Measurements from ENCODE around the gene ADH4. TPM values are rescaled to one million over a fixed set of nuclear protein-coding genes. Genes with fewer than 3 reads are reported as not detected.
A peak's percentile ranks its signal among the peaks of the same experiment; 100 is the strongest.

The ADH4 gene
- total RNA-seq, 1 experiment from 2014 or later, result not detected

DNA sequence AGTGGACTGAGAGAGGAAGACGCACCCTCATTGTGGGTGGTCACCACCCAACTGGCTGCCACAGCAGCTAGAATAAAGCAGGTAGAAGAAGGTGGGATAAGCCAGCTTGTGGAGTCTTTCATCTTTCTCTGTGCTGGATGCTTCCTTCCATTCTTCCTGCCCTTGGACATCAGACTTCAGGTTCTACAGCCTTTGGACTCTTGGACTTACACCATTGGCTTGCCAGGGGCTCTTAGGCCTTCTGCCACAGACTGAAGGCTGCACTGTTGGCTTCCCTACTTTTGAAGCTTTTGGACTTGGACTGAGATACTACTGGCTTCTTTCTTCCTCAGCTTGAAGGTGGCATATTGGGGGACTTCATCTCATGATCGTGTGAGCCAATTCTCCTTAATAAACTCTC is 41.5 kb upstream of the ADH4 start:
- Mint-ChIP-seq H3K36me3 (ENCODE audit: insufficient read depth, unreplicated experiment) (peaks cover 6% of the 10 kb centered on the region), H3K27ac (ENCODE audit: low read depth, unreplicated experiment) (no peak overlapping the region), H3K4me1 (ENCODE audit: insufficient read depth, unreplicated experiment) (peaks cover 5% of the 10 kb centered on the region), H3K9me3 (ENCODE audit: unreplicated experiment) (peaks cover 20% of the 10 kb centered on the region), H3K4me3 (ENCODE audit: unreplicated experiment) (no peak overlapping the region), H3K27me3 (ENCODE audit: insufficient read depth, unreplicated experiment) (no peaks in the 10 kb centered on the region)
- TF ChIP-seq, protein P1, sequence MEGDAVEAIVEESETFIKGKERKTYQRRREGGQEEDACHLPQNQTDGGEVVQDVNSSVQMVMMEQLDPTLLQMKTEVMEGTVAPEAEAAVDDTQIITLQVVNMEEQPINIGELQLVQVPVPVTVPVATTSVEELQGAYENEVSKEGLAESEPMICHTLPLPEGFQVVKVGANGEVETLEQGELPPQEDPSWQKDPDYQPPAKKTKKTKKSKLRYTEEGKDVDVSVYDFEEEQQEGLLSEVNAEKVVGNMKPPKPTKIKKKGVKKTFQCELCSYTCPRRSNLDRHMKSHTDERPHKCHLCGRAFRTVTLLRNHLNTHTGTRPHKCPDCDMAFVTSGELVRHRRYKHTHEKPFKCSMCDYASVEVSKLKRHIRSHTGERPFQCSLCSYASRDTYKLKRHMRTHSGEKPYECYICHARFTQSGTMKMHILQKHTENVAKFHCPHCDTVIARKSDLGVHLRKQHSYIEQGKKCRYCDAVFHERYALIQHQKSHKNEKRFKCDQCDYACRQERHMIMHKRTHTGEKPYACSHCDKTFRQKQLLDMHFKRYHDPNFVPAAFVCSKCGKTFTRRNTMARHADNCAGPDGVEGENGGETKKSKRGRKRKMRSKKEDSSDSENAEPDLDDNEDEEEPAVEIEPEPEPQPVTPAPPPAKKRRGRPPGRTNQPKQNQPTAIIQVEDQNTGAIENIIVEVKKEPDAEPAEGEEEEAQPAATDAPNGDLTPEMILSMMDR (IDR thresholded peaks at IDR 0.05; ENCODE audit: unreplicated experiment), result no peak
- CTCF ChIA-PET, result interaction anchor here (1.8 kb wide), 1 partner anchor 16 kb away, joined by 9 read pairs; no protein-coding TSS in a partner anchor
- BruUV-seq (replicated peaks), result no TSS peak
- intact Hi-C loops (cut with micrococcal nuclease), result no loop called here
- POLR2A ChIA-PET, result no interaction called here
- DNase-seq (ENCODE audit: unreplicated experiment), result no peak

DNA sequence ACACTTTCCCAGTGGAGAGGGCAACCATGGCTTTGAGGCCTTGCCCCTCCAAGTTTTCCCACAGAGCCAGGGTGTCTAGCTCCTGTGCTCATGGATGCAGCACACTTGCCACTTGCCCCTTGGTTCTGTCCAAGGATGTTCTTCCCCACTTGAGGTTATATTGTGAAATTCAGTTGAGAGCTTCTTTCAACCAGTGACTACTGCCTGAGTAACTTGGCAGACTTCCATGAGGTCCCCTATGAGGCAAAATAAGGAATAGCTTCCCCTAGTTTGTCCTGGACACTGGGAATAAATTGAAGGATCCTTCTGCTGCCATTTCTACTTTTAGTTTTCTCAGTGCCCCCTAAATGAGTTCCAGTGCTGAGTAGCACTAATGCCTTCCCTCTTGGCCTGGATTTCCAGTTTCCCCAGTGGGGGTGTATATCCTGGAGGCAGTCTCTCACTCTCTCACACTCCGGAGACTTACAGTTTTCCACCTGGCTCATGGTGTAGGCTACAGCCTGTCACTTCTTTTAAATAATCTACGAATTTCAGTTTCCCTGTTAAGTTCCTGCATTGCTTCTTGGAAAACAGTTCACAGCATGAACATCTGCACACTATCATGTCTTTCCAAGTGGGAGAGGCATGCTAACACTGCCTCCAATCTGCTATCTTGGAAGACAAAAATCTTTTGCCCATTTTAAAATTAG is 36.4 kb upstream of the ADH4 start:
- no peak overlapping the region for H3K4me3 Mint-ChIP-seq (ENCODE audit: unreplicated experiment)
- H3K27me3 Mint-ChIP-seq (ENCODE audit: insufficient read depth, unreplicated experiment), result no peaks in the 10 kb centered on the region
- peaks cover 6% of the 10 kb centered on the region for H3K36me3 Mint-ChIP-seq (ENCODE audit: insufficient read depth, unreplicated experiment)
- no TSS peak for BruUV-seq (replicated peaks)
- TF ChIP-seq, protein P1 (IDR thresholded peaks at IDR 0.05; ENCODE audit: unreplicated experiment), result no peak
- peak; percentile 94 for DNase-seq (ENCODE audit: unreplicated experiment)
- CTCF ChIA-PET, result interaction anchor here (0.6 kb wide), 2 partner anchors 14 to 74 kb away, joined by 3 read pairs; no protein-coding TSS in a partner anchor
- POLR2A ChIA-PET, result interaction anchor here (0.6 to 0.9 kb wide), 4 partner anchors 11 to 291 kb away, joined by 3 to 4 read pairs (median 3); no protein-coding TSS in a partner anchor
- no peak overlapping the region for H3K27ac Mint-ChIP-seq (ENCODE audit: low read depth, unreplicated experiment)
- H3K9me3 Mint-ChIP-seq (ENCODE audit: unreplicated experiment), result peaks cover 24% of the 10 kb centered on the region
- intact Hi-C loops (cut with micrococcal nuclease), result no loop called here
- H3K4me1 Mint-ChIP-seq (ENCODE audit: insufficient read depth, unreplicated experiment), result peaks cover 17% of the 10 kb centered on the region

- Mint-ChIP-seq H3K4me1 (ENCODE audit: insufficient read depth, unreplicated experiment) (peaks cover 17% of the 10 kb centered on the region), H3K27ac (ENCODE audit: low read depth, unreplicated experiment) (peak overlapping the region; percentile 35), H3K27me3 (ENCODE audit: insufficient read depth, unreplicated experiment) (no peaks in the 10 kb centered on the region), H3K9me3 (ENCODE audit: unreplicated experiment) (peaks cover 15% of the 10 kb centered on the region), H3K4me3 (ENCODE audit: unreplicated experiment) (no peak overlapping the region), H3K36me3 (ENCODE audit: insufficient read depth, unreplicated experiment) (peaks cover 6% of the 10 kb centered on the region)
- CTCF ChIA-PET, result interaction anchor here (0.9 kb wide), 1 partner anchor 71 kb away, joined by 4 read pairs; no protein-coding TSS in a partner anchor
- DNase-seq (ENCODE audit: unreplicated experiment), result peak; percentile 91
- no TSS peak for BruUV-seq (replicated peaks)
- intact Hi-C loops (cut with micrococcal nuclease), result no loop called here
- POLR2A ChIA-PET, result interaction anchor here (0.6 to 0.9 kb wide), 4 partner anchors 10 to 259 kb away, joined by 3 to 4 read pairs (median 3); partner anchors contain the start of gene ADH5
- TF ChIP-seq, protein P1 (IDR thresholded peaks at IDR 0.05; ENCODE audit: unreplicated experiment), result no peak
Observed at GRCh38 chr4:99179626-99180025, 35.5 kb upstream of the ADH4 start.

GRCh38 chr4:99179178-99179577 is 35.1 kb upstream of the ADH4 start:
- BruUV-seq (replicated peaks), result no TSS peak
- no peak overlapping the region for H3K4me3 Mint-ChIP-seq (ENCODE audit: unreplicated experiment)
- peaks cover 12% of the 10 kb centered on the region for H3K9me3 Mint-ChIP-seq (ENCODE audit: unreplicated experiment)
- intact Hi-C loops (cut with micrococcal nuclease), result no loop called here
- H3K36me3 Mint-ChIP-seq (ENCODE audit: insufficient read depth, unreplicated experiment), result peaks cover 3% of the 10 kb centered on the region
- H3K27me3 Mint-ChIP-seq (ENCODE audit: insufficient read depth, unreplicated experiment), result no peaks in the 10 kb centered on the region
- ChIA-PET CTCF (interaction anchor here (0.9 kb wide), 1 partner anchor 71 kb away, joined by 4 read pairs; no protein-coding TSS in a partner anchor), POLR2A (interaction anchor here (0.6 to 1.5 kb wide), 2 partner anchors 28 to 91 kb away, joined by 3 read pairs; partner anchors contain the start of gene ADH5)
- H3K4me1 Mint-ChIP-seq (ENCODE audit: insufficient read depth, unreplicated experiment), result peaks cover 17% of the 10 kb centered on the region
- DNase-seq (ENCODE audit: unreplicated experiment), result no peak
- TF ChIP-seq, protein P1 (IDR thresholded peaks at IDR 0.05; ENCODE audit: unreplicated experiment), result no peak
- peak overlapping the region; percentile 35 for H3K27ac Mint-ChIP-seq (ENCODE audit: low read depth, unreplicated experiment)

Data from MCF 10A (cell line).